Dendritic cell treated with granulocyte-macrophage colony-stimulating factor and Interleukin-4, amounts not matched to agents 40 ng/mL and 50 ng/mL, for 4 days (primary cell): Measurements from ENCODE around the gene SMPDL3B.

Experiments used
- H3K27ac Mint-ChIP-seq: one replicate; pipeline ENCODE4 v1.8.0; 2022; ENCODE audit warnings: mild to moderate bottlenecking, mixed read lengths
- H3K27me3 Mint-ChIP-seq: one replicate; pipeline ENCODE4 v1.8.0; 2022; ENCODE audit warnings: mild to moderate bottlenecking, mixed read lengths
- H3K36me3 Mint-ChIP-seq: one replicate; pipeline ENCODE4 v1.8.0; 2022; ENCODE audit warnings: low read depth, mixed read lengths
- H3K4me1 Mint-ChIP-seq: one replicate; pipeline ENCODE4 v1.8.0; 2022; ENCODE audit warnings: low read depth, mixed read lengths
- H3K4me3 Mint-ChIP-seq: one replicate; pipeline ENCODE4 v1.8.0; 2022; ENCODE audit warnings: mild to moderate bottlenecking, moderate library complexity, mixed read lengths
- H3K9me3 Mint-ChIP-seq: one replicate; pipeline ENCODE4 v1.8.0; 2022; ENCODE audit warnings: mixed read lengths
- intact Hi-C: fragments of 100-400 bp; cut with micrococcal nuclease; formaldehyde crosslinking; loops from one replicate; pipeline ENCODE4 v1.15.0; 2022

Gene SMPDL3B

GRCh38 chr1:27922272-27922671, 12.5 kb upstream of the SMPDL3B start:
- Mint-ChIP-seq H3K4me1 (no peaks in the 10 kb centered on the region), H3K27me3 (no peaks in the 10 kb centered on the region), H3K36me3 (no peaks in the 10 kb centered on the region), H3K4me3 (no peak overlapping the region), H3K27ac (no peak overlapping the region), H3K9me3 (no peaks in the 10 kb centered on the region)
- intact Hi-C loops = no loop called here

GRCh38 chr1:27928216-27928954, 6.4 kb upstream of the SMPDL3B start:
- no peaks in the 10 kb centered on the region for H3K9me3 Mint-ChIP-seq
- no peak overlapping the region for H3K4me3 Mint-ChIP-seq
- intact Hi-C loops = no loop called here
- no peak overlapping the region for H3K27ac Mint-ChIP-seq
- peaks cover 22% of the 10 kb centered on the region for H3K4me1 Mint-ChIP-seq
- H3K36me3 Mint-ChIP-seq = no peaks in the 10 kb centered on the region
- H3K27me3 Mint-ChIP-seq = peaks cover 6% of the 10 kb centered on the region

- Mint-ChIP-seq H3K9me3 (no peaks in the 10 kb centered on the region), H3K36me3 (no peaks in the 10 kb centered on the region), H3K4me3 (no peak overlapping the region), H3K4me1 (peaks cover 36% of the 10 kb centered on the region), H3K27ac (peak overlapping the region; percentile 54), H3K27me3 (peaks cover 22% of the 10 kb centered on the region)
- intact Hi-C loops = no loop called here
Observed at GRCh38 chr1:27931184-27931583, 3.6 kb upstream of the SMPDL3B start.

- Mint-ChIP-seq H3K36me3 (no peaks in the 10 kb centered on the region), H3K4me3 (no peak overlapping the region), H3K9me3 (no peaks in the 10 kb centered on the region), H3K4me1 (peaks cover 36% of the 10 kb centered on the region), H3K27ac (peak overlapping the region; percentile 54), H3K27me3 (peaks cover 26% of the 10 kb centered on the region)
- intact Hi-C loops = no loop called here
Observed at GRCh38 chr1:27931759-27932158, 3.0 kb upstream of the SMPDL3B start.

- Mint-ChIP-seq H3K4me1 (peaks cover 51% of the 10 kb centered on the region), H3K27me3 (peaks cover 22% of the 10 kb centered on the region), H3K36me3 (no peaks in the 10 kb centered on the region), H3K4me3 (no peak overlapping the region), H3K9me3 (no peaks in the 10 kb centered on the region), H3K27ac (no peak overlapping the region)
- intact Hi-C loops = no loop called here
Observed at GRCh38 chr1:27935721-27936120, 921 bp downstream of the SMPDL3B start.

- no peak overlapping the region for H3K27ac Mint-ChIP-seq
- H3K4me3 Mint-ChIP-seq = no peak overlapping the region
- H3K4me1 Mint-ChIP-seq = peaks cover 48% of the 10 kb centered on the region
- peaks cover 22% of the 10 kb centered on the region for H3K27me3 Mint-ChIP-seq
- H3K9me3 Mint-ChIP-seq = no peaks in the 10 kb centered on the region
- intact Hi-C loops = no loop called here
- no peaks in the 10 kb centered on the region for H3K36me3 Mint-ChIP-seq
Observed at GRCh38 chr1:27936370-27936769, 1.6 kb downstream of the SMPDL3B start.

GRCh38 chr1:27937524-27937836, 2.7 kb downstream of the SMPDL3B start:
- peaks cover 21% of the 10 kb centered on the region for H3K27me3 Mint-ChIP-seq
- no peaks in the 10 kb centered on the region for H3K36me3 Mint-ChIP-seq
- no peak overlapping the region for H3K4me3 Mint-ChIP-seq
- H3K9me3 Mint-ChIP-seq = no peaks in the 10 kb centered on the region
- intact Hi-C loops = no loop called here
- no peak overlapping the region for H3K27ac Mint-ChIP-seq
- peaks cover 46% of the 10 kb centered on the region for H3K4me1 Mint-ChIP-seq

- no peaks in the 10 kb centered on the region for H3K36me3 Mint-ChIP-seq
- intact Hi-C loops = no loop called here
- peaks cover 48% of the 10 kb centered on the region for H3K4me1 Mint-ChIP-seq
- H3K27ac Mint-ChIP-seq = no peak overlapping the region
- H3K4me3 Mint-ChIP-seq = no peak overlapping the region
- H3K27me3 Mint-ChIP-seq = peaks cover 20% of the 10 kb centered on the region
- no peaks in the 10 kb centered on the region for H3K9me3 Mint-ChIP-seq
Observed at GRCh38 chr1:27938488-27938887, 3.7 kb downstream of the SMPDL3B start.

GRCh38 chr1:27940297-27940696, 5.5 kb downstream of the SMPDL3B start:
- H3K4me1 Mint-ChIP-seq = peaks cover 55% of the 10 kb centered on the region
- H3K27me3 Mint-ChIP-seq = peaks cover 12% of the 10 kb centered on the region
- H3K27ac Mint-ChIP-seq = peak overlapping the region; percentile 54
- H3K36me3 Mint-ChIP-seq = no peaks in the 10 kb centered on the region
- intact Hi-C loops = loop anchor here (5.0 kb wide), 1 partner anchor 42 kb away; no protein-coding TSS in a partner anchor
- no peaks in the 10 kb centered on the region for H3K9me3 Mint-ChIP-seq
- no peak overlapping the region for H3K4me3 Mint-ChIP-seq

- peak overlapping the region; percentile 1 for H3K27ac Mint-ChIP-seq
- H3K27me3 Mint-ChIP-seq = peaks cover 5% of the 10 kb centered on the region
- no peaks in the 10 kb centered on the region for H3K36me3 Mint-ChIP-seq
- H3K9me3 Mint-ChIP-seq = no peaks in the 10 kb centered on the region
- peaks cover 52% of the 10 kb centered on the region for H3K4me1 Mint-ChIP-seq
- no peak overlapping the region for H3K4me3 Mint-ChIP-seq
- intact Hi-C loops = loop anchor here (5.0 kb wide), 1 partner anchor 41 kb away; no protein-coding TSS in a partner anchor
Observed at GRCh38 chr1:27940870-27941560, 6.2 kb downstream of the SMPDL3B start.

GRCh38 chr1:27941671-27942540, 7.1 kb downstream of the SMPDL3B start:
- no peaks in the 10 kb centered on the region for H3K27me3 Mint-ChIP-seq
- H3K36me3 Mint-ChIP-seq = no peaks in the 10 kb centered on the region
- H3K9me3 Mint-ChIP-seq = no peaks in the 10 kb centered on the region
- intact Hi-C loops = loop anchor here (5.0 kb wide), 1 partner anchor 40 kb away; no protein-coding TSS in a partner anchor
- peaks cover 52% of the 10 kb centered on the region for H3K4me1 Mint-ChIP-seq
- H3K4me3 Mint-ChIP-seq = no peak overlapping the region
- peak overlapping the region; percentile 1 for H3K27ac Mint-ChIP-seq

GRCh38 chr1:27945020-27945419, 10.2 kb downstream of the SMPDL3B start:
- Mint-ChIP-seq H3K36me3 (no peaks in the 10 kb centered on the region), H3K9me3 (no peaks in the 10 kb centered on the region), H3K27me3 (no peaks in the 10 kb centered on the region), H3K27ac (peak overlapping the region; percentile 48), H3K4me1 (peaks cover 44% of the 10 kb centered on the region), H3K4me3 (no peak overlapping the region)
- intact Hi-C loops = no loop called here

GRCh38 chr1:27949027-27949426, 14.2 kb downstream of the SMPDL3B start:
- no peaks in the 10 kb centered on the region for H3K9me3 Mint-ChIP-seq
- H3K4me1 Mint-ChIP-seq = peaks cover 14% of the 10 kb centered on the region
- H3K4me3 Mint-ChIP-seq = no peak overlapping the region
- no peaks in the 10 kb centered on the region for H3K27me3 Mint-ChIP-seq
- H3K36me3 Mint-ChIP-seq = no peaks in the 10 kb centered on the region
- intact Hi-C loops = no loop called here
- no peak overlapping the region for H3K27ac Mint-ChIP-seq

- peaks cover 5% of the 10 kb centered on the region for H3K4me1 Mint-ChIP-seq
- no peak overlapping the region for H3K4me3 Mint-ChIP-seq
- intact Hi-C loops = no loop called here
- H3K27me3 Mint-ChIP-seq = no peaks in the 10 kb centered on the region
- H3K9me3 Mint-ChIP-seq = no peaks in the 10 kb centered on the region
- no peaks in the 10 kb centered on the region for H3K36me3 Mint-ChIP-seq
- no peak overlapping the region for H3K27ac Mint-ChIP-seq
Observed at GRCh38 chr1:27951396-27951795, 16.6 kb downstream of the SMPDL3B start.
